ENCODE results near the gene AFF4.

DNA sequence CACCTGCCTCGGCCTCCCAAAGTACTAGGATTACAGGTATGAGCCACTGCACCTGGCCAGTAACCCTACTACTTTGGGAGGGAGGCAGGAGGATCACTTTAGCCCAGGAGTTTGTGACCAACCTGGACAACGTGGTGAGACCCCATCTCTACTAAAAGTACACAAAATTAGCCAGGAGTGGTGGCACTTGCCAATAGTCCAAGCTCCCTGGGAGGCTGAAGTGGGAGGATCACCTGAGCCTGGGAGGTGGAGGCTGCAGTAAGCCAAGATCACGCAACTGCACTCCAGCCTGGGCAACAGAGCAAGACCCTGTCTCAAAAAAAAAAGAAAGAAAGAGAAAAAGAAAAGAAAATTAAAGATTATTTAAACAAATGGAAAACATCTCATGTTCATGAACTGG lies 107.4 kb downstream of the AFF4 start:
- TF ChIP-seq, protein P1, sequence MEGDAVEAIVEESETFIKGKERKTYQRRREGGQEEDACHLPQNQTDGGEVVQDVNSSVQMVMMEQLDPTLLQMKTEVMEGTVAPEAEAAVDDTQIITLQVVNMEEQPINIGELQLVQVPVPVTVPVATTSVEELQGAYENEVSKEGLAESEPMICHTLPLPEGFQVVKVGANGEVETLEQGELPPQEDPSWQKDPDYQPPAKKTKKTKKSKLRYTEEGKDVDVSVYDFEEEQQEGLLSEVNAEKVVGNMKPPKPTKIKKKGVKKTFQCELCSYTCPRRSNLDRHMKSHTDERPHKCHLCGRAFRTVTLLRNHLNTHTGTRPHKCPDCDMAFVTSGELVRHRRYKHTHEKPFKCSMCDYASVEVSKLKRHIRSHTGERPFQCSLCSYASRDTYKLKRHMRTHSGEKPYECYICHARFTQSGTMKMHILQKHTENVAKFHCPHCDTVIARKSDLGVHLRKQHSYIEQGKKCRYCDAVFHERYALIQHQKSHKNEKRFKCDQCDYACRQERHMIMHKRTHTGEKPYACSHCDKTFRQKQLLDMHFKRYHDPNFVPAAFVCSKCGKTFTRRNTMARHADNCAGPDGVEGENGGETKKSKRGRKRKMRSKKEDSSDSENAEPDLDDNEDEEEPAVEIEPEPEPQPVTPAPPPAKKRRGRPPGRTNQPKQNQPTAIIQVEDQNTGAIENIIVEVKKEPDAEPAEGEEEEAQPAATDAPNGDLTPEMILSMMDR (IDR thresholded peaks at IDR 0.05): no peak
- no peak for TF ChIP-seq POLR2A (IDR thresholded peaks at IDR 0.05)

All from Peyer's patch (tissue), 4 donors.